Measurements from ENCODE around the gene TRAK2.

The TRAK2 gene

GRCh38 chr2:201342923-201343322 is 108.3 kb downstream of the TRAK2 start:
- H3K4me3 ChIP-seq (ENCODE audit: low read depth in 1 of 2, low read length in 1 of 2), result no peak overlapping the region
- H3K27ac ChIP-seq, result no peak overlapping the region
- TF ChIP-seq CTCF (IDR thresholded peaks at IDR 0.05), result no peak
- H3K4me1 ChIP-seq (ENCODE audit: control insufficient read depth in 1 of 2, insufficient read depth in 1 of 2, low read depth in 1 of 2, low read length in 1 of 2), result no peaks in the 10 kb centered on the region
- no peaks in the 10 kb centered on the region for H3K27me3 ChIP-seq
- no peaks in the 10 kb centered on the region for H3K36me3 ChIP-seq
- no peaks in the 10 kb centered on the region for H3K9me3 ChIP-seq

GRCh38 chr2:201329409-201329808 is 121.8 kb downstream of the TRAK2 start:
- no peak overlapping the region for H3K4me3 ChIP-seq (ENCODE audit: low read depth in 1 of 2, low read length in 1 of 2)
- no peak for TF ChIP-seq CTCF (IDR thresholded peaks at IDR 0.05)
- H3K4me1 ChIP-seq (ENCODE audit: control insufficient read depth in 1 of 2, insufficient read depth in 1 of 2, low read depth in 1 of 2, low read length in 1 of 2), result no peaks in the 10 kb centered on the region
- H3K9me3 ChIP-seq, result no peaks in the 10 kb centered on the region
- no peak overlapping the region for H3K27ac ChIP-seq
- H3K36me3 ChIP-seq, result no peaks in the 10 kb centered on the region
- no peaks in the 10 kb centered on the region for H3K27me3 ChIP-seq

GRCh38 chr2:201327678-201328077 is 123.6 kb downstream of the TRAK2 start:
- H3K27me3 ChIP-seq, result no peaks in the 10 kb centered on the region
- TF ChIP-seq CTCF (IDR thresholded peaks at IDR 0.05), result no peak
- H3K9me3 ChIP-seq, result no peaks in the 10 kb centered on the region
- H3K4me1 ChIP-seq (ENCODE audit: control insufficient read depth in 1 of 2, insufficient read depth in 1 of 2, low read depth in 1 of 2, low read length in 1 of 2), result no peaks in the 10 kb centered on the region
- no peaks in the 10 kb centered on the region for H3K36me3 ChIP-seq
- H3K27ac ChIP-seq, result no peak overlapping the region
- no peak overlapping the region for H3K4me3 ChIP-seq (ENCODE audit: low read depth in 1 of 2, low read length in 1 of 2)
